Panc1 (cell line): ENCODE measurements around the gene PRICKLE3. TPM values are rescaled to one million over a fixed set of nuclear protein-coding genes. Genes with fewer than 3 reads are reported as not detected.

Source experiments
- ATAC-seq: fragments of 200-7000 bp; cut with Tn5 transposase; 2 replicates; pipeline ENCODE4 v1.9.1; 2020; ENCODE audit warnings: mild to moderate bottlenecking, moderate library complexity
- BruUV-seq: library from RNA; stranded (reverse); fragments of 400-500 nt; replicated peaks from 2 replicates; lab custom pipeline; 2021; lab: Mats Ljungman, UMichigan
- CTCF ChIA-PET: fragments of 300-600 bp; sonication (Branson Sonifier 250); formaldehyde crosslinking; loops from one replicate; lab custom pipeline; 2022; ENCODE audit warnings: antibody characterized with exemption; lab: Charles Lee
- POLR2A ChIA-PET: fragments of 300-600 bp; sonication (Branson Sonifier 250); formaldehyde crosslinking; loops from one replicate; lab custom pipeline; 2022; ENCODE audit warnings: antibody characterized with exemption; lab: Charles Lee
- DNase-seq: peaks from one replicate; pipeline ENCODE4 v3.0.0-alpha.2; 2010; ENCODE audit warnings: low read depth, low spot score
- H3K27ac ChIP-seq: 2 replicates; pipeline ENCODE4 v1.5.1; 2011; ENCODE audit warnings: mild to moderate bottlenecking, low read length, inconsistent platforms
- H3K27me3 ChIP-seq: fragments of 200-500 bp; sonication (Bioruptor generic); 2 replicates; pipeline ENCODE4 v1.6.0; 2014; ENCODE audit warnings: low read length, inconsistent platforms; ENCODE audit not compliant: control insufficient read depth, insufficient read depth
- H3K36me3 ChIP-seq: fragments of 200-500 bp; sonication (Bioruptor generic); 2 replicates; pipeline ENCODE4 v1.5.1; 2014; ENCODE audit warnings: inconsistent platforms, mild to moderate bottlenecking, low read length, moderate library complexity; ENCODE audit not compliant: control insufficient read depth, insufficient read depth
- H3K4me1 ChIP-seq: 2 replicates; pipeline ENCODE4 v1.5.1; 2011; ENCODE audit warnings: inconsistent platforms, mild to moderate bottlenecking, low read length, moderate library complexity; ENCODE audit not compliant: control insufficient read depth, insufficient read depth
- H3K4me3 ChIP-seq, 2 experiments: 2 replicates each; pipeline ENCODE4 v1.5.1; 2011 to 2012; ENCODE audit warnings: low read depth in 2 of 2, low read length in 2 of 2, mild to moderate bottlenecking in 2 of 2, inconsistent platforms in 1 of 2, moderate library complexity in 1 of 2
- H3K9me3 ChIP-seq: fragments of 200-500 bp; sonication (Bioruptor generic); 2 replicates; pipeline ENCODE4 v1.5.1; 2014; ENCODE audit warnings: low read depth, mild to moderate bottlenecking, inconsistent platforms, low read length, moderate library complexity; ENCODE audit not compliant: control insufficient read depth, insufficient read depth
- CTCF ChIP-seq: fragments of 450-650 bp; IDR thresholded peaks from 2 replicates; pipeline ENCODE4 v1.5.1; 2017; ENCODE audit warnings: mild to moderate bottlenecking
- POLR2AphosphoS5 ChIP-seq: IDR thresholded peaks from 2 replicates; pipeline ENCODE4 v1.6.1; 2012; ENCODE audit warnings: mild to moderate bottlenecking, low read depth, low read length, moderate library complexity
- REST ChIP-seq, 2 experiments: IDR thresholded peaks; 2 replicates each; pipeline ENCODE4 v1.6.1; 2011 to 2012; ENCODE audit warnings: low read depth in 2 of 2, control low read depth in 1 of 2, low read length in 1 of 2, mild to moderate bottlenecking in 1 of 2, moderate library complexity in 1 of 2; ENCODE audit not compliant: insufficient read depth in 1 of 2
- SIN3A ChIP-seq: IDR thresholded peaks from 2 replicates; pipeline ENCODE4 v1.6.1; 2012; ENCODE audit warnings: low read depth, mild to moderate bottlenecking, low read length, moderate library complexity, borderline replicate concordance; ENCODE audit not compliant: insufficient read depth
- TCF7L2 ChIP-seq: IDR thresholded peaks from 2 replicates; pipeline ENCODE4 v1.6.1; 2011; ENCODE audit warnings: mild to moderate bottlenecking, low read depth, low read length, inconsistent platforms
- in situ Hi-C: cut with HindIII; loops from 2 replicates; pipeline ENCODE4 v1.10.0; 2016; ENCODE audit warnings: low sequenced_read_pairs, low pct_unique_long_range_greater_than_20kb
- intact Hi-C: fragments of 100-400 bp; cut with micrococcal nuclease; formaldehyde crosslinking; loops from one replicate; pipeline ENCODE4 v1.10.0; 2022; ENCODE audit not compliant: unreplicated experiment
- total RNA-seq: library from RNA; stranded (reverse); gene quantifications from one replicate; pipeline ENCODE4 v1.2.1, GENCODE V29; 2021; ENCODE audit not compliant: unreplicated experiment

The PRICKLE3 gene
- total RNA-seq, 1 experiment from 2014 or later: 40.1 TPM

- Histone ChIP-seq H3K4me3 (no peak overlapping the region), H3K36me3 (no peaks in the 10 kb centered on the region), H3K27me3 (no peaks in the 10 kb centered on the region), H3K9me3 (no peaks in the 10 kb centered on the region), H3K4me1 (no peaks in the 10 kb centered on the region), H3K27ac (no peak overlapping the region)
- intact Hi-C loops: no loop called here
- BruUV-seq: no TSS peak
- POLR2A ChIA-PET: no interaction called here
- TF ChIP-seq TCF7L2 (no peak), SIN3A (no peak), POLR2AphosphoS5 (no peak), CTCF (no peak), REST (IDR thresholded peaks at IDR 0.05; ENCODE audit: insufficient read depth in 1 of 2, low read depth in 2 of 2, low read length in 1 of 2) (no peak)
- CTCF ChIA-PET: no interaction called here
- in situ Hi-C loops: no loop called here
- DNase-seq (no peak), ATAC-seq (no peak)
Measured at GRCh38 chrX:49214996-49215526, 28.9 kb upstream of the PRICKLE3 start.

DNA sequence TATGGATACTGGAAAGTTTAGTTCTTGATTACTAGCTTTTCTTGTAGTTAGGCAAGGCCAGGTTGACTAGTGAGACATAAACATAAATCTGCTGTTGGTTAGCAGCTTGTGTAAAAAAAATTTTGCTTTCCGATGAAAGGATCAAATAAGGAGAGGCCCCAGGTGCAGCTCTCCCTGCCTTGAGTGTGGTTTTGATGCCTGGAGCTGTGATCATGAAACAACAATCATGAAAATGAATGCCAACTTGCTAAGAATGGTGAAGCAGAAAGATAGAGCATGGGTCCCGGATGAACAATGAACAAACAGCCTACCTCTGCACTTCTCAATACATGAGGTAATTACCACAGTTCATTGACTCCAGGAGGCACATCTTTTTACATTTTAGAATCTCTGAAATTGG is 28.2 kb upstream of the PRICKLE3 start:
- TF ChIP-seq REST (IDR thresholded peaks at IDR 0.05; ENCODE audit: insufficient read depth in 1 of 2, low read depth in 2 of 2, low read length in 1 of 2) (no peak), POLR2AphosphoS5 (no peak), TCF7L2 (no peak), CTCF (no peak), SIN3A (no peak)
- intact Hi-C loops (no loop called here), in situ Hi-C loops (no loop called here)
- ChIA-PET POLR2A (no interaction called here), CTCF (no interaction called here)
- Histone ChIP-seq H3K4me3 (no peak overlapping the region), H3K4me1 (no peaks in the 10 kb centered on the region), H3K36me3 (no peaks in the 10 kb centered on the region), H3K27me3 (no peaks in the 10 kb centered on the region), H3K9me3 (no peaks in the 10 kb centered on the region), H3K27ac (no peak overlapping the region)
- ATAC-seq (no peak), DNase-seq (no peak)
- BruUV-seq: no TSS peak
